ENCODE data around the gene DNAH3.

DNA sequence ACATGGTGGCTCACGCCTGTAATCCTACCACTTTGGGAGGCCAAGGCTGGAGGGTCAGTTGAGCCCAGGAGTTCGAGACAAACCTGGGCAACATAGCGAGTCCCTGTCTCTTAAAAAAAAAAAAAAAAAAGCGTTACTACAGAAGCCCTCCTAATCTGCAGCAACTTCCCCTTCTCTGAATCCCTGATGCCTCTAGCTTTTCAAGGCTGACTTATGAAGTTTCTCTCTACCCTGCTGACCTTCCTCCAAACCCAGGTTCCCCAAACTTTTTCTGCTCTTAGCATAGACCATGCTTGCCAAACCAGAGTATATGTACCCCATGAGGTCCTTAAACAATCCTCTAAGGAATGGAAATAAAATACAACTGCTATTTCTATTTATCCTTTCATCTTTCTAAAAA is 233.7 kb downstream of the DNAH3 start:
- TF ChIP-seq YY1 (IDR thresholded peaks at IDR 0.05; ENCODE audit: insufficient read depth, insufficient read length) (no peak), ZNF274 (IDR thresholded peaks at IDR 0.05; ENCODE audit: low read depth, low read length) (no peak), SUZ12 (IDR thresholded peaks at IDR 0.05; ENCODE audit: extremely low read depth, insufficient read depth, insufficient read length) (no peak)

Measured in NT2/D1 (cell line).